HEK293T (cell line): ENCODE measurements around the gene IMMT.

Source experiments
- CTCF ChIA-PET: fragments of 350-600 bp; formaldehyde crosslinking; extraction: SDS; loops from one replicate; lab custom pipeline; 2021; ENCODE audit warnings: antibody characterized with exemption, inconsistent platforms; lab: Yijun Ruan, JAX
- POLR2A ChIA-PET: fragments of 350-600 bp; formaldehyde crosslinking; extraction: SDS; loops from one replicate; lab custom pipeline; 2020; ENCODE audit warnings: antibody characterized with exemption, inconsistent platforms; lab: Yijun Ruan, JAX
- DNase-seq: peaks from one replicate; pipeline ENCODE4 v3.0.0; 2012; ENCODE audit warnings: mixed read lengths; ENCODE audit errors: extremely low spot score
- ARNT ChIP-seq: fragments of 450-650 bp; IDR thresholded peaks from 2 replicates; pipeline ENCODE4 v1.6.1; 2017; ENCODE audit warnings: mild to moderate bottlenecking
- BHLHE40 ChIP-seq: fragments of 450-650 bp; IDR thresholded peaks from 2 replicates; pipeline ENCODE4 v1.6.1; 2016; ENCODE audit warnings: mild to moderate bottlenecking, moderate library complexity, borderline replicate concordance
- CTBP1 ChIP-seq: fragments of 450-650 bp; IDR thresholded peaks from 2 replicates; pipeline ENCODE4 v1.6.1; 2016; ENCODE audit warnings: borderline replicate concordance
- ELF4 ChIP-seq: fragments of 450-650 bp; IDR thresholded peaks from 2 replicates; pipeline ENCODE4 v1.6.1; 2017; ENCODE audit warnings: antibody characterized with exemption
- FOXA1 ChIP-seq: fragments of 450-650 bp; IDR thresholded peaks from 2 replicates; pipeline ENCODE4 v1.6.1; 2016; ENCODE audit warnings: mild to moderate bottlenecking
- FOXK2 ChIP-seq: fragments of 450-650 bp; IDR thresholded peaks from 2 replicates; pipeline ENCODE4 v1.6.1; 2016; ENCODE audit warnings: mild to moderate bottlenecking
- FOXM1 ChIP-seq: fragments of 450-650 bp; IDR thresholded peaks from 2 replicates; pipeline ENCODE4 v1.6.1; 2017; ENCODE audit warnings: mild to moderate bottlenecking, borderline replicate concordance
- HDGF ChIP-seq: fragments of 450-650 bp; IDR thresholded peaks from 2 replicates; pipeline ENCODE4 v1.6.1; 2017; ENCODE audit warnings: antibody characterized with exemption, borderline replicate concordance
- L3MBTL2 ChIP-seq: fragments of 450-650 bp; conservative IDR thresholded peaks from 2 replicates; pipeline ENCODE4 v1.6.1; 2016; ENCODE audit warnings: mild to moderate bottlenecking
- LEF1 ChIP-seq: fragments of 450-650 bp; IDR thresholded peaks from 2 replicates; pipeline ENCODE4 v1.6.1; 2017; ENCODE audit warnings: mild to moderate bottlenecking, borderline replicate concordance
- NFRKB ChIP-seq: fragments of 450-650 bp; IDR thresholded peaks from 2 replicates; pipeline ENCODE4 v1.6.1; 2016; ENCODE audit warnings: mild to moderate bottlenecking, moderate library complexity
- SP1 ChIP-seq: fragments of 450-650 bp; IDR thresholded peaks from 2 replicates; pipeline ENCODE4 v1.6.1; 2017
- SUZ12 ChIP-seq: fragments of 450-650 bp; IDR thresholded peaks from 2 replicates; pipeline ENCODE4 v1.6.1; 2016; ENCODE audit warnings: mild to moderate bottlenecking
- TARDBP ChIP-seq: fragments of 450-650 bp; IDR thresholded peaks from 2 replicates; pipeline ENCODE4 v1.6.1; 2016
- ZNF384 ChIP-seq: fragments of 450-650 bp; IDR thresholded peaks from 2 replicates; pipeline ENCODE4 v1.6.1; 2016
- TF ChIP-seq, protein P1 (sequence below): fragments of 450-650 bp; IDR thresholded peaks from 2 replicates; pipeline ENCODE4 v1.6.1; 2016

Gene IMMT

GRCh38 chr2:86138736-86139625, 56.3 kb downstream of the IMMT start:
- no peak for DNase-seq
- ChIA-PET CTCF (interaction anchor here (0.7 kb wide), 1 partner anchor 275 kb away, joined by 3 read pairs; no protein-coding TSS in a partner anchor), POLR2A (no interaction called here)
- TF ChIP-seq SUZ12 (no peak), ZNF384 (no peak), L3MBTL2 (no peak), BHLHE40 (no peak), HDGF (no peak), CTBP1 (no peak), LEF1 (no peak), FOXA1 (no peak), TARDBP (no peak), SP1 (no peak), NFRKB (no peak), FOXM1 (no peak), ARNT (no peak), FOXK2 (no peak), ELF4 (no peak)
- TF ChIP-seq, protein P1, sequence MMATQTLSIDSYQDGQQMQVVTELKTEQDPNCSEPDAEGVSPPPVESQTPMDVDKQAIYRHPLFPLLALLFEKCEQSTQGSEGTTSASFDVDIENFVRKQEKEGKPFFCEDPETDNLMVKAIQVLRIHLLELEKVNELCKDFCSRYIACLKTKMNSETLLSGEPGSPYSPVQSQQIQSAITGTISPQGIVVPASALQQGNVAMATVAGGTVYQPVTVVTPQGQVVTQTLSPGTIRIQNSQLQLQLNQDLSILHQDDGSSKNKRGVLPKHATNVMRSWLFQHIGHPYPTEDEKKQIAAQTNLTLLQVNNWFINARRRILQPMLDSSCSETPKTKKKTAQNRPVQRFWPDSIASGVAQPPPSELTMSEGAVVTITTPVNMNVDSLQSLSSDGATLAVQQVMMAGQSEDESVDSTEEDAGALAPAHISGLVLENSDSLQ, result no peak

DNA sequence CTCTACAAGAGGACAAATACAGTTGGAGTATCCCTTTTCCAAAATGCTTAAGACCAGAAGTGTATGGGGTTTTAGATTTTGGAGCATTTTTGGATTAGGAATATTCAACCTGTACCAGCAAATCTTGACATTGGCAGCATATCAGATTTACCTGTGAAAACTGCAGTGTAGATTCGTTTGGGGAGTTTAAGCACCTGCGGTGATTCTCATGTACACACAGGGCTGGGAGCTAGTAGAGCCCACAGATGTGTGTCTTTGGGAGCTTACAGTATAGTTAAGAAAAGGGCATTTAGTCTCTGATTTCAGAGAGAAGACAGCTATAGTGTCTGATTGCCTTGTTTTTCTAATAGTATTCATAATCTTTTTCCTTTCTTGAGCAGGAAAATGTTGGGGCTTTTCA, 59.1 kb downstream of the IMMT start:
- no peak for TF ChIP-seq HDGF
- TF ChIP-seq FOXA1, result no peak
- TF ChIP-seq BHLHE40, result no peak
- no peak for TF ChIP-seq NFRKB
- TF ChIP-seq L3MBTL2, result no peak
- TF ChIP-seq TARDBP, result no peak
- no peak for TF ChIP-seq ARNT
- TF ChIP-seq SP1, result no peak
- TF ChIP-seq ZNF384, result no peak
- no peak for TF ChIP-seq SUZ12
- TF ChIP-seq ELF4, result no peak
- TF ChIP-seq, protein P1, result no peak
- TF ChIP-seq FOXM1, result no peak
- no peak for DNase-seq
- POLR2A ChIA-PET, result no interaction called here
- CTCF ChIA-PET, result no interaction called here

DNA sequence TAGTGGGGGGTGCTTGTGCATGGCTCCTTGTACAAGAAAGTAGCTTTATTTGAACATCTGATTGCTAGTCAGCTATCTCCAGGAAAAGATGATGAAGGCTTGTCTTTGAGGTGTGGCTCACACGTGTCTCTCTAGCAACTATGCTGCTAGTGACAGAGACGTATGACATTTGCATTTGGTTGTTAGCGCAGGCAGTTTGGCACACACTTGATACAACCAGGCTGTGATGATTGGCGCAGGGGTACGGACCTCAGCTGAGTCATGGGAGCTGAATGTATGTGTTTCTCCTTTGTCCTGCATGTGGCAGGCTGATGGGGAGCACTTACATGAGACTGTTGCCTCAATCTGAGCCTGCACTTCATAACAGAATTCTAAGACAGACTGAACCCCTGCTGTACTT, 59.6 kb downstream of the IMMT start:
- CTCF ChIA-PET, result interaction anchor here (0.6 kb wide), 1 partner anchor 69 kb away, joined by 3 read pairs; no protein-coding TSS in a partner anchor
- TF ChIP-seq SP1, result no peak
- TF ChIP-seq SUZ12, result no peak
- POLR2A ChIA-PET, result no interaction called here
- no peak for DNase-seq

GRCh38 chr2:86134709-86135108, 60.6 kb downstream of the IMMT start:
- no peak for DNase-seq
- TF ChIP-seq FOXK2 (no peak), L3MBTL2 (no peak), FOXA1 (no peak), FOXM1 (no peak), NFRKB (no peak), ELF4 (no peak), ZNF384 (no peak), CTBP1 (no peak), LEF1 (no peak), SUZ12 (no peak), BHLHE40 (no peak), SP1 (no peak)
- ChIA-PET POLR2A (no interaction called here), CTCF (no interaction called here)

DNA sequence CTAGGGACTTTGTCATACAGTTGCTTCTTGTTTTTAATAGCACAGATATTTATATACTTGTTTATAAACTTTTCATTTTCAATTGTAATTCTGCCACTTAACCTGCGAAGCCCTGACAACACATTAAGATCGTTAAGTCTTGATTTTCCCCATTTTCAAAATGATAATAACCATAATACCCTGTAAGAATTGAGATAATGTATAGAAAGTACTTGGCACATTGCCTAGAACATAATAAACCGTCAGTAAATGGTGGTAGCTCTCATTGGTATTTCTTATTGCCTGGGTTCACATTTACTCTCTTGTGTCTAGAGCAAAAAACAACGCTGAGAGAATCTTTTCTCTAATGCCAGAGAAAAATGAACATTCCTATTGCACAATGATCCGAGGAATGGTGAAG, 70.6 kb downstream of the IMMT start:
- no peak for TF ChIP-seq ARNT
- TF ChIP-seq L3MBTL2, result no peak
- TF ChIP-seq, protein P1, result no peak
- no peak for TF ChIP-seq FOXA1
- TF ChIP-seq NFRKB, result no peak
- no peak for TF ChIP-seq ELF4
- no peak for TF ChIP-seq CTBP1
- no peak for TF ChIP-seq FOXM1
- TF ChIP-seq SP1, result no peak
- TF ChIP-seq FOXK2, result no peak
- no peak for TF ChIP-seq BHLHE40
- TF ChIP-seq SUZ12, result no peak
- TF ChIP-seq LEF1, result no peak
- no peak for DNase-seq
- CTCF ChIA-PET, result no interaction called here
- POLR2A ChIA-PET, result no interaction called here

DNA sequence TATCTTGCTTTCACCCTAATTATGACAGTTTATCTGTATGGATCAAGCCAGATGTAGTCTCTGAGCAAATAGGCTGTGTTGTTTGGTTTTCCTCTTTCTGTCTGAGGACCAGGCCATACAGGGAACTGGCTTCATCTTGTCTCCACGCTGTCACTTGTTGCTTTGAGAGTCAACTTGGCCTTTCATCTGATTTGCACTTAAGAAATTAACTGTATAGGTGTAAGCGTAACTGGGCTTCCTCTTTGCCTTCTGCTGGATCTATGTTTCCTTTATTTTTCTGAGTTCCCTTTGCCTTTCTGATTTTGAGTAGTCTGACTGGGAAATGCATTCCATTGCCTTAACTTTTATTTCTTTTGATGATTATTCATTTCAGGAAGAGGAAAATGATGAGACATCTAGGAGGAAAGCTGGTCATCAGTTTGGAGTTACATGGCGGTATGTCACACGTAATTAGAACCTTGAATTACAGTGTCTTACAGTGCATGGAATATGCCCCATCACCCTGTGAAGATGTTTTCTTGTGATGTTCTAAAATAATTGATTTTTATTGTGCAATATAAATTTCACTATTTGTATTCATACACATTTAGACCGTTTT, 71.8 kb downstream of the IMMT start:
- no peak for DNase-seq
- ChIA-PET POLR2A (no interaction called here), CTCF (no interaction called here)
- no peak for TF ChIP-seq L3MBTL2
- TF ChIP-seq LEF1, result no peak
- no peak for TF ChIP-seq CTBP1
- no peak for TF ChIP-seq ZNF384
- no peak for TF ChIP-seq FOXK2
- TF ChIP-seq SUZ12, result no peak
- no peak for TF ChIP-seq ELF4
- no peak for TF ChIP-seq HDGF
- no peak for TF ChIP-seq SP1
- TF ChIP-seq ARNT, result no peak
- TF ChIP-seq TARDBP, result no peak
- no peak for TF ChIP-seq FOXM1
- TF ChIP-seq FOXA1, result no peak
- TF ChIP-seq NFRKB, result no peak
- no peak for TF ChIP-seq BHLHE40
- TF ChIP-seq, protein P1, result no peak
